Measurements from ENCODE around the gene AHCTF1.

- TF ChIP-seq CTCF (IDR thresholded peaks at IDR 0.05; ENCODE audit: borderline replicate concordance, extremely low read depth, low read length, poor library complexity, severe bottlenecking) = no peak
- TF ChIP-seq EZH2 (IDR thresholded peaks at IDR 0.05; ENCODE audit: borderline replicate concordance, low read depth, low read length, severe bottlenecking) = no peak
Measured at GRCh38 chr1:246893191-246893939, 38.4 kb downstream of the AHCTF1 start.
